Ishikawa (cell line): Measurements from ENCODE around the gene NSMCE3.

Source experiments
- CEBPB ChIP-seq: IDR thresholded peaks from 2 replicates; pipeline ENCODE4 v1.6.1; 2012
- EP300 ChIP-seq: IDR thresholded peaks from 2 replicates; pipeline ENCODE4 v1.6.1; 2012; ENCODE audit warnings: borderline replicate concordance
- RAD21 ChIP-seq: IDR thresholded peaks from 2 replicates; pipeline ENCODE4 v1.6.1; 2012; ENCODE audit warnings: low read depth
- TAF1 ChIP-seq: IDR thresholded peaks from 2 replicates; pipeline ENCODE4 v1.6.1; 2012; ENCODE audit warnings: low read depth, mild to moderate bottlenecking
- ZBTB7A ChIP-seq: IDR thresholded peaks from 2 replicates; pipeline ENCODE4 v1.6.1; 2012; ENCODE audit warnings: low read depth
- TF ChIP-seq, protein P1 (sequence below): IDR thresholded peaks from 2 replicates; pipeline ENCODE4 v1.6.1; 2012

GRCh38 chr15:29225534-29226234 is 43.9 kb downstream of the NSMCE3 start:
- TF ChIP-seq ZBTB7A = no peak
- no peak for TF ChIP-seq CEBPB
- TF ChIP-seq TAF1 = no peak
- TF ChIP-seq, protein P1, sequence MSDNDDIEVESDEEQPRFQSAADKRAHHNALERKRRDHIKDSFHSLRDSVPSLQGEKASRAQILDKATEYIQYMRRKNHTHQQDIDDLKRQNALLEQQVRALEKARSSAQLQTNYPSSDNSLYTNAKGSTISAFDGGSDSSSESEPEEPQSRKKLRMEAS = no peak
- TF ChIP-seq EP300 = no peak
- no peak for TF ChIP-seq RAD21
